Cardiac muscle cell (in vitro differentiated cells and primary cell): ENCODE measurements around the gene OR52E5. TPM values are rescaled to one million over a fixed set of nuclear protein-coding genes. Genes with fewer than 3 reads are reported as not detected.

Source experiments
- DNase-seq, 2 donors: peaks; one replicate each; pipeline versions ENCODE4 v3.0.0 to v3.0.0-alpha.2; 2010 to 2017; ENCODE audit warnings: low read depth in 1 of 2, low spot score in 1 of 2
- H3K27ac ChIP-seq: fragments of 200-600 bp; sonication (generic); 2 replicates; pipeline ENCODE4 v1.5.1; 2016
- H3K27me3 ChIP-seq: fragments of 200-600 bp; sonication (generic); 2 replicates; pipeline ENCODE4 v1.6.0; 2016; ENCODE audit warnings: control low read depth
- H3K36me3 ChIP-seq: fragments of 200-600 bp; sonication (generic); 2 replicates; pipeline ENCODE4 v1.5.1; 2016; ENCODE audit warnings: control low read depth
- H3K4me1 ChIP-seq: fragments of 200-600 bp; sonication (generic); 2 replicates; pipeline ENCODE4 v1.8.1; 2017; ENCODE audit warnings: low read depth, mild to moderate bottlenecking, mixed run types
- H3K4me3 ChIP-seq: fragments of 200-600 bp; sonication (generic); 2 replicates; pipeline ENCODE4 v1.5.1; 2016; ENCODE audit warnings: mild to moderate bottlenecking
- H3K9me3 ChIP-seq: fragments of 200-600 bp; sonication (generic); 2 replicates; pipeline ENCODE4 v1.5.1; 2017; ENCODE audit warnings: low read depth, mild to moderate bottlenecking, control low read depth
- CTCF ChIP-seq: IDR thresholded peaks from 2 replicates; pipeline ENCODE4 v1.5.1; 2012; ENCODE audit warnings: low read depth, mild to moderate bottlenecking, low read length
- polyA plus RNA-seq: library from polyadenylated mRNA; unstranded; fragments of >200 nt; fragmentation: Nextera tagmentation; extraction: Ambion mirVana; gene quantifications from 2 replicates; pipeline ENCODE4 v1.2.1, GENCODE V29; 2016
- total RNA-seq: library from RNA; depleted of rRNA; stranded (reverse); fragments of >200 nt; gene quantifications from 2 replicates; pipeline ENCODE4 v1.2.3, GENCODE V29; 2016

The OR52E5 gene
- total and polyA plus RNA-seq, 2 experiments from 2014 or later, result not detected

GRCh38 chr11:5940748-5941147, 47.7 kb downstream of the OR52E5 start:
- H3K36me3 ChIP-seq, result no peaks in the 10 kb centered on the region
- H3K27me3 ChIP-seq, result no peaks in the 10 kb centered on the region
- no peak for DNase-seq
- H3K9me3 ChIP-seq, result no peaks in the 10 kb centered on the region
- H3K27ac ChIP-seq, result no peak overlapping the region
- H3K4me3 ChIP-seq, result no peak overlapping the region
- H3K4me1 ChIP-seq, result no peaks in the 10 kb centered on the region
- TF ChIP-seq CTCF, result no peak

GRCh38 chr11:5941951-5942350, 48.9 kb downstream of the OR52E5 start, which contains the start of gene OR56A3:
Gene OR56A3 (plus strand): TSS chr11:5942251. CDS start chr11:5947347, 5,096 bp downstream.
- H3K36me3 ChIP-seq, result no peaks in the 10 kb centered on the region
- no peak for TF ChIP-seq CTCF
- DNase-seq, result no peak
- H3K4me3 ChIP-seq, result no peak within 1 kb of the TSS
- H3K9me3 ChIP-seq, result no peaks in the 10 kb centered on the region
- H3K27me3 ChIP-seq, result no peaks in the 10 kb centered on the region
- H3K4me1 ChIP-seq, result no peaks in the 10 kb centered on the region
- H3K27ac ChIP-seq, result no peak within 1 kb of the TSS

Other genes starting within 250 kb of the OR52E5 start
- gene TRIM5, start 208.1 kb upstream of the OR52E5 start, total RNA-seq, result 13.4 and 18.0 TPM in 2 replicates
- 12.6 and 19.9 TPM in 2 replicates for gene TRIM5, start 208.1 kb upstream of the OR52E5 start, polyA plus RNA-seq
- 0.07 TPM in 1 of 2 replicates, not detected in the other for gene TRIM22, start 203.4 kb upstream of the OR52E5 start, total RNA-seq
- gene TRIM22, start 203.4 kb upstream of the OR52E5 start, polyA plus RNA-seq, result 0.32 and 1.3 TPM in 2 replicates
- gene OR56B1, start 156.8 kb upstream of the OR52E5 start, total RNA-seq, result not detected in 2 replicates
- not detected in 2 replicates for gene OR56B1, start 156.8 kb upstream of the OR52E5 start, polyA plus RNA-seq
- not detected in 2 replicates for gene OR52N4, start 139.0 kb upstream of the OR52E5 start, total RNA-seq
- not detected in 2 replicates for gene OR52N4, start 139.0 kb upstream of the OR52E5 start, polyA plus RNA-seq
- 0.06 TPM in 1 of 2 replicates, not detected in the other for gene OR52N5, start 109.9 kb upstream of the OR52E5 start, total RNA-seq
- gene OR52N5, start 109.9 kb upstream of the OR52E5 start, polyA plus RNA-seq, result 0.10 TPM in 1 of 2 replicates, not detected in the other
- not detected in 2 replicates for gene OR52N1, start 101.9 kb upstream of the OR52E5 start, total RNA-seq
- not detected in 2 replicates for gene OR52N1, start 101.9 kb upstream of the OR52E5 start, polyA plus RNA-seq
- not detected in 2 replicates for gene OR52N2, start 84.3 kb upstream of the OR52E5 start, total RNA-seq
- gene OR52N2, start 84.3 kb upstream of the OR52E5 start, polyA plus RNA-seq, result not detected in 2 replicates
- gene OR52E6, start 51.3 kb upstream of the OR52E5 start, total RNA-seq, result not detected in 2 replicates
- not detected in 2 replicates for gene OR52E6, start 51.3 kb upstream of the OR52E5 start, polyA plus RNA-seq
- 0.21 and 0.71 TPM in 2 replicates for gene OR52E8, start 35.5 kb upstream of the OR52E5 start, total RNA-seq
- gene OR52E8, start 35.5 kb upstream of the OR52E5 start, polyA plus RNA-seq, result not detected in 2 replicates
- not detected in 2 replicates for gene OR52E4, start 12.6 kb upstream of the OR52E5 start, total RNA-seq
- gene OR52E4, start 12.6 kb upstream of the OR52E5 start, polyA plus RNA-seq, result not detected in 2 replicates
- not detected in 2 replicates for gene OR56A3, start 49.0 kb downstream of the OR52E5 start, total RNA-seq
- gene OR56A3, start 49.0 kb downstream of the OR52E5 start, polyA plus RNA-seq, result not detected in 2 replicates
- gene OR56A5, start 75.3 kb downstream of the OR52E5 start, total RNA-seq, result not detected in 2 replicates
- not detected in 2 replicates for gene OR56A5, start 75.3 kb downstream of the OR52E5 start, polyA plus RNA-seq
- 1.8 TPM in 1 of 2 replicates, not detected in the other for gene OR52L1, start 93.8 kb downstream of the OR52E5 start, total RNA-seq
- not detected in 2 replicates for gene OR52L1, start 93.8 kb downstream of the OR52E5 start, polyA plus RNA-seq
- not detected in 2 replicates for gene OR56A4, start 113.7 kb downstream of the OR52E5 start, total RNA-seq
- gene OR56A4, start 113.7 kb downstream of the OR52E5 start, polyA plus RNA-seq, result not detected in 2 replicates
- 0.18 TPM in 1 of 2 replicates, not detected in the other for gene OR56A1, start 137.6 kb downstream of the OR52E5 start, total RNA-seq
- 0.10 TPM in 1 of 2 replicates, not detected in the other for gene OR56A1, start 137.6 kb downstream of the OR52E5 start, polyA plus RNA-seq
- not detected in 2 replicates for gene OR56B4, start 214.5 kb downstream of the OR52E5 start, total RNA-seq
- gene OR56B4, start 214.5 kb downstream of the OR52E5 start, polyA plus RNA-seq, result 0.35 TPM in 1 of 2 replicates, not detected in the other